SJSA1 (cell line): ENCODE data around the gene OR4E1. TPM values are rescaled to one million over a fixed set of nuclear protein-coding genes. Genes with fewer than 3 reads are reported as not detected.
"Not testable (repeated sequence)": the region's sequence is repeated elsewhere in the genome, so short reads cannot be mapped to it uniquely, and the experiment has no call there.

Experiments used
- DNase-seq, 2 experiments: peaks; one replicate each; pipeline ENCODE4 v3.0.0-alpha.2; 2015 to 2020; ENCODE audit warnings: low spot score in 2 of 2, low read depth in 1 of 2
- H3K27ac ChIP-seq: fragments of 250-450 bp; sonication (Bioruptor Pico); 2 replicates; pipeline ENCODE4 v1.5.1; 2020; ENCODE audit warnings: mild to moderate bottlenecking, moderate library complexity
- H3K27me3 ChIP-seq: fragments of 250-450 bp; sonication (Bioruptor Pico); replicated peaks from 2 replicates; pipeline ENCODE4 v1.5.1; 2020; ENCODE audit warnings: mild to moderate bottlenecking, moderate library complexity
- H3K36me3 ChIP-seq: fragments of 250-450 bp; sonication (Bioruptor Pico); 2 replicates; pipeline ENCODE4 v1.5.1; 2020; ENCODE audit warnings: mild to moderate bottlenecking
- H3K4me1 ChIP-seq: fragments of 250-450 bp; sonication (Bioruptor Pico); replicated peaks from 2 replicates; pipeline ENCODE4 v1.6.1; 2021; ENCODE audit warnings: mild to moderate bottlenecking
- H3K4me3 ChIP-seq: fragments of 250-450 bp; sonication (Bioruptor Pico); 2 replicates; pipeline ENCODE4 v1.5.1; 2020; ENCODE audit warnings: mild to moderate bottlenecking
- H3K9me3 ChIP-seq: fragments of 250-450 bp; sonication (Bioruptor Pico); replicated peaks from 2 replicates; pipeline ENCODE4 v1.5.1; 2020; ENCODE audit warnings: mild to moderate bottlenecking
- total RNA-seq: library from RNA; depleted of rRNA; stranded (reverse); fragments of >200 nt; shearing (Covaris generic); gene quantifications from 2 replicates; pipeline ENCODE4 v1.2.3, GENCODE V29; 2014; rRNA removed

The OR4E1 gene
- total RNA-seq, 1 experiment from 2014 or later, result not detected

- no peaks in the 10 kb centered on the region for H3K9me3 ChIP-seq
- H3K36me3 ChIP-seq, result no peaks in the 10 kb centered on the region
- H3K27ac ChIP-seq, result no peak within 1 kb of the TSS
- no peak within 1 kb of the TSS for H3K4me3 ChIP-seq
- H3K27me3 ChIP-seq, result peaks cover under 1% of the 10 kb centered on the region; the same call in 1 of the 2 replicates
- no peak for DNase-seq
- H3K4me1 ChIP-seq, result no peaks in the 10 kb centered on the region
Measured at GRCh38 chr14:21634840-21635239, 38.8 kb downstream of the OR4E1 start, which contains the start of gene OR10G2. Gene OR10G2, minus strand, starts transcription at chr14:21634940. Its CDS starts 98 bp downstream, at chr14:21634842.

DNA sequence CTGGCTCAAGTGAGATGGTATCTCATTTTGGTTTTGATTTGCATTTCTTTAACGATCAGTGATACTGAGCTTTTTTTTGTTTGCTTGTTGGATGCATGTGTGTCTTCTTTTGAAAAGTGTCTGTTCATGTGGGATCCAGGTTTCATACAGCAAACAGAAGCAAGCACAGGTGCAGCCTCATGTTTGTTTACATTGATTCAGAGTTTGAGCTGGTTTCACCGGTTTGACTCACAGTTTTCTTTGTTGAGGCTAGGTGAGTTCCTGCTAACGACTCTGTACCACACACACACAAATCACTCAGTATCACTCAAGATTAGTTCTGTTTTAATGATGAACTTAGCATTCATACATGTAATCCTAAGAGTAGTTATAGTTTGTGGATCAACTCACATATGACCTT, 42.5 kb downstream of the OR4E1 start:
- no peak overlapping the region for H3K27ac ChIP-seq
- DNase-seq, result no peak
- no peaks in the 10 kb centered on the region; the same call in 1 of the 2 replicates for H3K27me3 ChIP-seq
- H3K4me1 ChIP-seq, result no peaks in the 10 kb centered on the region
- H3K36me3 ChIP-seq, result no peaks in the 10 kb centered on the region
- H3K4me3 ChIP-seq, result no peak overlapping the region
- no peaks in the 10 kb centered on the region for H3K9me3 ChIP-seq

- not testable (repeated sequence) for H3K4me3 ChIP-seq, H3K27ac ChIP-seq, H3K36me3 ChIP-seq, DNase-seq, H3K9me3 ChIP-seq, H3K4me1 ChIP-seq, H3K27me3 ChIP-seq
Measured at GRCh38 chr14:21630503-21630902, 43.1 kb downstream of the OR4E1 start.

DNA sequence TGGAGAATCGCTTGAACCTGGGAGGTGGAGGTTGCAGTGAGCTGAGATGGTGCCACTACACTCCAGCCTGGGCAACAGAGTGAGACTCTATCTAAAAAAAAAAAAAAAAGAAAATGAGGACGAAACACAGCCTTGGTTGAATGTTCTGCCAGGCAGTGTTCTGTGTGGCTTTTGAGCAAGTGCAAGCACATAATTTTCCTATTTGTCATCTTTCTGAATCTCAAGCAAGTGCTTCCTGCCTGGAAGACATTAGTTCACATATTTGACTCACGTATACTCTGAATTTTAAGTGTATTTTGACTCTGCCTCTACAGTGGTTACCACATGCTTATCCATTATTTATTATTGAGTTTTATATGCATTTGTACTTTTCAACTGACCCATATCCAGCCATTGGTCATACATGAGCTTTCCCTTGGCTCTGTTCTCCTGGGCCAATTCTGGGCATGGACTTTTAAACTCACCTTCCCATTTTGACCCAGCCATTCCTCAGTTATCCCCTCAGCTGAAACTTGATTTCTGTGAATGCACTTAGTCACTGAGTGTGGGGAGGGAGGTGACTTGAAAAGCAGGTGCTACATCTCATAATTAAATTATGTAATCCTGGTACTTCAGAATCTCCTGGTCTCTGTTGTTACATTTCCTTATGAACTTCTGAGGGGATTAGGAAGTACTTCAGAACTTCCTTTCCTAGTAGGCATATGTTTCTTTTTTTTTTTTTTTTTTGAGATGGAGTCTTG, 47.0 kb downstream of the OR4E1 start:
- Histone ChIP-seq H3K4me1 (no peaks in the 10 kb centered on the region), H3K27ac (no peak overlapping the region), H3K4me3 (no peak overlapping the region), H3K27me3 (no peaks in the 10 kb centered on the region), H3K9me3 (no peaks in the 10 kb centered on the region), H3K36me3 (no peaks in the 10 kb centered on the region)
- DNase-seq, result no peak

Other genes starting within 250 kb of the OR4E1 start
- 23.7 and 41.0 TPM in 2 replicates for gene CHD8, start 217.7 kb downstream of the OR4E1 start, total RNA-seq
- 15.4 and 28.3 TPM in 2 replicates for gene RAB2B, start 196.9 kb downstream of the OR4E1 start, total RNA-seq
- 18.1 and 23.2 TPM in 2 replicates for gene TOX4, start 196.6 kb downstream of the OR4E1 start, total RNA-seq
- 39.8 and 51.8 TPM in 2 replicates for gene METTL3, start 162.5 kb downstream of the OR4E1 start, total RNA-seq
- 0.09 and 0.21 TPM in 2 replicates for gene SALL2, start 147.5 kb downstream of the OR4E1 start, total RNA-seq
- not detected in 2 replicates for gene OR10G3, start 93.7 kb downstream of the OR4E1 start, total RNA-seq
- not detected in 2 replicates for gene OR10G2, start 38.9 kb downstream of the OR4E1 start, total RNA-seq
- not detected in 2 replicates for gene OR4E2, start 20.0 kb downstream of the OR4E1 start, total RNA-seq